Measurements from ENCODE around the gene GPR146.
"Not testable (repeated sequence)": the region's sequence is repeated elsewhere in the genome, so short reads cannot be mapped to it uniquely, and the experiment has no call there.

GPR146 gene

GRCh38 chr7:1026721-1027161 lies 17.6 kb upstream of the GPR146 start:
- DNase-seq = no peak

- no peak for DNase-seq
These were observed 16.9 kb upstream of the GPR146 start for GRCh38 chr7:1027242-1028043.

GRCh38 chr7:1028044-1028770 lies 16.1 kb upstream of the GPR146 start:
- DNase-seq = peak; percentile 86

- DNase-seq = peak; percentile 53
These were observed 15.3 kb upstream of the GPR146 start for GRCh38 chr7:1028775-1029636.

- DNase-seq = no peak
These were observed 14.5 kb upstream of the GPR146 start for GRCh38 chr7:1029637-1030443.

- DNase-seq = no peak
These were observed 13.8 kb upstream of the GPR146 start for GRCh38 chr7:1030444-1031070.

GRCh38 chr7:1031716-1032455 lies 12.5 kb upstream of the GPR146 start:
- DNase-seq = no peak

- DNase-seq = no peak
These were observed 11.7 kb upstream of the GPR146 start for GRCh38 chr7:1032536-1033181.

- no peak for DNase-seq
These were observed 10.7 kb upstream of the GPR146 start for GRCh38 chr7:1033546-1034145.

- not testable (repeated sequence) for DNase-seq
These were observed 9.6 kb upstream of the GPR146 start for GRCh38 chr7:1034769-1035168.

GRCh38 chr7:1036164-1036928 lies 8.0 kb upstream of the GPR146 start:
- DNase-seq = not testable (repeated sequence)

- not testable (repeated sequence) for DNase-seq
These were observed 4.1 kb upstream of the GPR146 start for GRCh38 chr7:1040233-1040632.

GRCh38 chr7:1040790-1041189 lies 3.6 kb upstream of the GPR146 start:
- no peak for DNase-seq

GRCh38 chr7:1041551-1042491 lies 2.5 kb upstream of the GPR146 start:
- DNase-seq = no peak

- DNase-seq = no peak
These were observed 1.9 kb upstream of the GPR146 start for GRCh38 chr7:1042492-1042833.

GRCh38 chr7:1043552-1044188 lies 676 bp upstream of the GPR146 start:
- no peak for DNase-seq

Data from activated naive CD4-positive, alpha-beta T cell treated with anti-CD3 and anti-CD28 coated beads, Interleukin-2, amount 50 U/mL, for 16 hours (primary cell).